ENCODE data around the gene DISP3. TPM values are rescaled to one million over a fixed set of nuclear protein-coding genes. Genes with fewer than 3 reads are reported as not detected.

The DISP3 gene
- total RNA-seq, 1 donor from 2014 or later = 0.12 TPM

DNA sequence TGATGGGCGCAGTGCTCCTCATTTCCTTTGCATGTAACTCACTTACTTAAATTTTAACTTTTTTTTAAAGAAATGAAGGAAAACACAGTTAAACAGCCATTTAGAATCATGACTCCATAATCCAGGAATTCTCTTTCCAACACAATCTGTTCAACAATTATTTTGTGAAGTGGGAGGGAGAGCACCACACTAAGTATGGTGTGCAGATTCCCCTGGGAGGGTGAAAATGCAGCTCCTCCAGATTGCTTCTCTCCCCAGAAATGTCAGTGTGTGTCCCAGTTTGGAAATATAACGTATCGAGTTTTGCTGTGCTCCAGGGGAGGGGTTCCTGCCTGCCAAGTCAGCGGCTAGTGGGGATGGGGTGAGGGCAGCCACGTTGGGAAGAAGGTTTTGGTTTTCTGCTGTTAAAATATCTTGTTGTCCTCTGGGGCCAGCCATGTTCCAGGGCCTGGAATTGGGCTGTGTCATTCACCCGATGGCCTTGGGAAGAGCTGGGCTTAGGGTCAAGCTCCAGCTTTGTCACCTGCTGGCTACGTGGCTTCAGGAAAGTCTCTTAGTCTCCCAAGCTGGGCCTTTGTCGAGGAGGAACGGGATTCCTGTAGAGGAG lies 17.3 kb upstream of the DISP3 start:
- no peaks in the 10 kb centered on the region for H3K9me3 ChIP-seq
- ATAC-seq (no peak), DNase-seq (no peak)
- no peak overlapping the region for H3K27ac ChIP-seq
- intact Hi-C loops (cut with DNase I) = no loop called here
- TF ChIP-seq, protein P1, sequence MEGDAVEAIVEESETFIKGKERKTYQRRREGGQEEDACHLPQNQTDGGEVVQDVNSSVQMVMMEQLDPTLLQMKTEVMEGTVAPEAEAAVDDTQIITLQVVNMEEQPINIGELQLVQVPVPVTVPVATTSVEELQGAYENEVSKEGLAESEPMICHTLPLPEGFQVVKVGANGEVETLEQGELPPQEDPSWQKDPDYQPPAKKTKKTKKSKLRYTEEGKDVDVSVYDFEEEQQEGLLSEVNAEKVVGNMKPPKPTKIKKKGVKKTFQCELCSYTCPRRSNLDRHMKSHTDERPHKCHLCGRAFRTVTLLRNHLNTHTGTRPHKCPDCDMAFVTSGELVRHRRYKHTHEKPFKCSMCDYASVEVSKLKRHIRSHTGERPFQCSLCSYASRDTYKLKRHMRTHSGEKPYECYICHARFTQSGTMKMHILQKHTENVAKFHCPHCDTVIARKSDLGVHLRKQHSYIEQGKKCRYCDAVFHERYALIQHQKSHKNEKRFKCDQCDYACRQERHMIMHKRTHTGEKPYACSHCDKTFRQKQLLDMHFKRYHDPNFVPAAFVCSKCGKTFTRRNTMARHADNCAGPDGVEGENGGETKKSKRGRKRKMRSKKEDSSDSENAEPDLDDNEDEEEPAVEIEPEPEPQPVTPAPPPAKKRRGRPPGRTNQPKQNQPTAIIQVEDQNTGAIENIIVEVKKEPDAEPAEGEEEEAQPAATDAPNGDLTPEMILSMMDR (IDR thresholded peaks at IDR 0.05) = no peak
- H3K4me3 ChIP-seq = no peak overlapping the region
- no peaks in the 10 kb centered on the region for H3K4me1 ChIP-seq
- no peaks in the 10 kb centered on the region for H3K36me3 ChIP-seq
- peaks cover 33% of the 10 kb centered on the region for H3K27me3 ChIP-seq (ENCODE audit: low read depth)

DNA sequence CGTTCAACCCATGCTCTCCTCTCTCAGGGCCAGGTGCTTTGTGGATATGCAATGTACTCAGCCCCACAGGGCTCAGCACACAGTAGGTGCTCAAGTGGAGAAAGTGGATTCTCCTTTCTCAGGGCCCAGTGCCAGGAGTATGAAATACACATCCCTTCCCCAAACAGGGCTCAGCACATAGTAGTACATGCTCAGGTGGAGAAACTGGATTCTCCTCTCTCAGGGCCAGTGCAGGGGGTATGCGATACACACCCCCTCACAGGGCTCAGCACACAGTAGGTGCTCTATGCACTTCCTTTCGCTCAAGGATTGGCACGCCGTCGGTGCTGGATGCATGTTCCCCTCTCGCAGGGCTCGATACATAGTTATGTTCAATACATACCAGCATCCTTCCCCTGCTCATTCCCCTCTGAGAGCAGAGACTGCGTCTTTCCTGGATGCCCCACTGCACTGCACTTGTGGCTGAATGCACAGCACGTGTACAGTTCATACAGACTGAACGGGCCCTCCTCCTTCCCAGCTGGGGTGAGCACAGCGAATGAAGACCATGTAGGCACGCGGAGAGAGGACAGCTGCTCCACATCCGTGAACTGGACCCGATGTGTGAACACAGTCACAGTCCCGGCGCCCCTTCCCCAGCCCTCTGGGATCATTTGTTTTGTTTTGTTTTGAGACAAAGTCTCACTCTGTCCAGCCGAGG lies 16.6 kb upstream of the DISP3 start:
- intact Hi-C loops (cut with DNase I) = no loop called here
- DNase-seq = no peak
- TF ChIP-seq, protein P1 (IDR thresholded peaks at IDR 0.05) = no peak
- no peaks in the 10 kb centered on the region for H3K9me3 ChIP-seq
- H3K36me3 ChIP-seq = no peaks in the 10 kb centered on the region
- ATAC-seq = no peak
- no peak overlapping the region for H3K4me3 ChIP-seq
- peaks cover 33% of the 10 kb centered on the region for H3K27me3 ChIP-seq (ENCODE audit: low read depth)
- H3K4me1 ChIP-seq = no peaks in the 10 kb centered on the region
- no peak overlapping the region for H3K27ac ChIP-seq

DNA sequence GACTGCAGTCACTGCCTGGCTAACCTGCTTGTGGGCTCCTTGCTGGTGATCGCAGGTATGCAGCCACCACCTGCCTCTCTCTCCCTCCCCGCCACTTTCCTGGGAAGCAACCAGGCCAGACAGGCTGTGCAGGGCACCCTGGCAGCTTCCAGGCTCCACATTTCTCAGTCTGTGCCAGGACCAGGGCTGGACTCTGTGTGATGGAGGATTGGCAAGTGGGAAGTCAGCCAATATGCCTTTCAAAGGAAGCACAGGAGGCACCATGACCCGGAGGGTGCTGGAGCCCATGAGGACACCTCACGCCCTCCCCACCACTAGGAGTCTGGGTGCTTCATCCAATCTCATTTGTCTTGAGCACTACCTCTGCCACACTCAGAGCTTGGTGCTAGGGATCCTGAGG lies 15.8 kb upstream of the DISP3 start:
- H3K27ac ChIP-seq = no peak overlapping the region
- H3K4me1 ChIP-seq = no peaks in the 10 kb centered on the region
- H3K27me3 ChIP-seq (ENCODE audit: low read depth) = peaks cover 31% of the 10 kb centered on the region
- intact Hi-C loops (cut with DNase I) = no loop called here
- DNase-seq (no peak), ATAC-seq (no peak)
- H3K9me3 ChIP-seq = no peaks in the 10 kb centered on the region
- TF ChIP-seq, protein P1 (IDR thresholded peaks at IDR 0.05) = no peak
- H3K36me3 ChIP-seq = no peaks in the 10 kb centered on the region
- no peak overlapping the region for H3K4me3 ChIP-seq

DNA sequence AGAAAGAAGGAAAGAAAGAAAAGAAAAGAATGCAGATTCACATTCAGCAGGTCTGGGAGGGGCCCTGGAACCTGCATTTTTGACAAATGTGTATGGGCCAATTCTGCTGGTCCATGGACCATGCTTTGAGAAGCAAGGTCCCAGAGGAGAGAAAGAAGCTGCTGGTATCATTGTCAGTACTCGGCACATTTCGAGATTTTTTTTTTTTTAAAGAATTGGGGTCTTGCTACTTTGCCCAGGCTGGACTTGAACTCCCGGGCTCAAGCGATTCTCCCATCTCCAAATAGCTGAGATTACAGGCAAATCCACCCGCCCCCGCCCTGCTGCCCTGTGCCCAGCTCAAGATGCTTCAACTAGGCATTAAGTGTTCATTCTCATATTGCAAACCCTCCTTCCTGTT lies 13.6 kb upstream of the DISP3 start:
- DNase-seq (no peak), ATAC-seq (no peak)
- intact Hi-C loops (cut with DNase I) = no loop called here
- Histone ChIP-seq H3K9me3 (no peaks in the 10 kb centered on the region), H3K4me1 (no peaks in the 10 kb centered on the region), H3K27me3 (ENCODE audit: low read depth) (peaks cover 21% of the 10 kb centered on the region), H3K36me3 (no peaks in the 10 kb centered on the region), H3K4me3 (no peak overlapping the region), H3K27ac (no peak overlapping the region)
- TF ChIP-seq, protein P1 (IDR thresholded peaks at IDR 0.05) = no peak

DNA sequence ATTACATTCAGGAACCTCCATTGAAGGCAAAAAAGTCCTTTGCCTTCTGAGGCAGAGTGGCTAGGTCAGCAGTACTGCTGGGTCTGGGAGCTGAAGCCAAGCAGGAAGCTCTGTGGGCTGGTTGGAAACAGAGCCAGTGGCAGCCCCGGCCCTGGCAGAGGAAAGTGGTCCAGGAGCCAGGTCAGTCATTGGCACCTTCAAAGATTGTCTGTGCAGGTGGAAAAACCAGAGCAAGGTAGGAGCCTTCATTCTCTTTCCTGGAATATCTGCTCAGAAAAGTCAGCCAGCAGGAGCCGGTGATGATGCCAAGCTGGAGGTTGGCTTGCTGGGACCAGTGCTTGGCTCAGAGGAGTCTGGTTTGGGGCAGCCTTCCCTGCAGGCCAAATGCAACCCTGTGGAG lies 12.5 kb upstream of the DISP3 start:
- no peaks in the 10 kb centered on the region for H3K36me3 ChIP-seq
- no peak overlapping the region for H3K27ac ChIP-seq
- H3K4me1 ChIP-seq = no peaks in the 10 kb centered on the region
- DNase-seq (no peak), ATAC-seq (no peak)
- H3K4me3 ChIP-seq = no peak overlapping the region
- intact Hi-C loops (cut with DNase I) = no loop called here
- H3K27me3 ChIP-seq (ENCODE audit: low read depth) = peaks cover 19% of the 10 kb centered on the region
- H3K9me3 ChIP-seq = no peaks in the 10 kb centered on the region
- TF ChIP-seq, protein P1 (IDR thresholded peaks at IDR 0.05) = no peak
